Measurements from ENCODE around the gene HMBS. TPM values are rescaled to one million over a fixed set of nuclear protein-coding genes. Genes with fewer than 3 reads are reported as not detected.
"Not testable (repeated sequence)": the region's sequence is repeated elsewhere in the genome, so short reads cannot be mapped to it uniquely, and the experiment has no call there.

The HMBS gene
- total RNA-seq, 1 experiment from 2014 or later, result 14.3 TPM

DNA sequence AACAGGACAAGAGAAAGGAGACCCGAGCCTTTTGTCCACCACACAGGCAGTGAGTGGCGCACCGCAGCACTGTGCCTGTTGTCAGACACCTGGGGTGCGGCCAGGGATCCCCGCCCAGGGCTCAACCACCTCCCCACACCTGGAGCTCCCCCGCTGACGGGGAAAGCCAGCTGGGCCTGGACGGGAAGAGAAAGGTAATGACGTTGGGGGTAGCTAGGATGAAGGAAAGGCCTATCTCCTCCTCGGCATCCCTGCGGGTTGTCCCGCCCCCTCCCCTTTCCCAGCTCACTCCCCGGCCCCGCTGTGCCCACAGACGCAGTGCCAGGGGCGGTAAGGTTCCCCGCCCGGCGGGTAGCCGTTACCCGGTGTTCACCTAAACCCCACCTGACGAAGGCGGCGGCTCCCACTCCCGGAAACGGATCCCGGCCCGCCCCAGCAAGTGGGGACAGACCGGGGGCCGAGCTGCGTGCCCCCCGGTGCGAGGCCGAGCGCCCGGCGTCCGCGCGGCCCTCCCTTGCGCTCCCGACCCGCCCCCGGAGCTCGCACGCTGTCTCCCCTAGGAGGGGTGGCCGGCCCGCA, 28.2 kb upstream of the HMBS start:
- H3K36me3 ChIP-seq (replicated peaks; ENCODE audit: control insufficient read depth, insufficient read depth, low read length), result peaks cover 37% of the 10 kb centered on the region
- peak; percentile 92 for DNase-seq
- H3K27me3 ChIP-seq (ENCODE audit: control insufficient read depth, insufficient read depth, low read length), result no peaks in the 10 kb centered on the region
- peak overlapping the region; percentile 83 for H3K4me3 ChIP-seq (ENCODE audit: insufficient read depth, low read depth, low read length)

- Histone ChIP-seq H3K4me3 (ENCODE audit: insufficient read depth, low read depth, low read length) (peak within 1 kb of the TSS; percentile 83), H3K27me3 (ENCODE audit: control insufficient read depth, insufficient read depth, low read length) (no peaks in the 10 kb centered on the region), H3K36me3 (replicated peaks; ENCODE audit: control insufficient read depth, insufficient read depth, low read length) (peaks cover 30% of the 10 kb centered on the region)
- peak; percentile 100 for DNase-seq
Observed at GRCh38 chr11:119057000-119057769, 27.5 kb upstream of the HMBS start, which contains the start of gene HYOU1. HYOU1 (minus strand) TSS chr11:119057205; CDS start chr11:119056160, 1,045 bp downstream.

DNA sequence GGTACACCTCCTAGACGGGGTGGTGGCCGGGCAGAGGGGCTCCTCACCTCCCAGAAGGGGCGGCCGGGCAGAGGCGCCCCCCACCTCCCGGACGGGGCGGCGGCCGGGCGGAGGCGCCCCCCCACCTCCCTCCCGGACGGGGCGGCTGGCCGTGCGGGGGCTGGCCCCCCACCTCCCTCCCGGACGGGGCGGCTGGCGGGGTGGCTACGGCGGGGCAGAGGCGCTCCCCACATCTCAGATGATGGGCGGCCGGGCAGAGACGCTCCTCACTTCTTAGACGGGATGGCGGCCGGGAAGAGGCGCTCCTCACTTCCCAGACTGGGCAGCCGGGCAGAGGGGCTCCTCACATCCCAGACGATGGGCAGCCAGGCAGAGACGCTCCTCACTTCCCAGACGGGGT, 25.6 kb upstream of the HMBS start:
- H3K36me3 ChIP-seq (replicated peaks; ENCODE audit: control insufficient read depth, insufficient read depth, low read length), result peaks cover 14% of the 10 kb centered on the region
- not testable (repeated sequence) for DNase-seq; H3K27me3 ChIP-seq (ENCODE audit: control insufficient read depth, insufficient read depth, low read length); H3K4me3 ChIP-seq (ENCODE audit: insufficient read depth, low read depth, low read length)

DNA sequence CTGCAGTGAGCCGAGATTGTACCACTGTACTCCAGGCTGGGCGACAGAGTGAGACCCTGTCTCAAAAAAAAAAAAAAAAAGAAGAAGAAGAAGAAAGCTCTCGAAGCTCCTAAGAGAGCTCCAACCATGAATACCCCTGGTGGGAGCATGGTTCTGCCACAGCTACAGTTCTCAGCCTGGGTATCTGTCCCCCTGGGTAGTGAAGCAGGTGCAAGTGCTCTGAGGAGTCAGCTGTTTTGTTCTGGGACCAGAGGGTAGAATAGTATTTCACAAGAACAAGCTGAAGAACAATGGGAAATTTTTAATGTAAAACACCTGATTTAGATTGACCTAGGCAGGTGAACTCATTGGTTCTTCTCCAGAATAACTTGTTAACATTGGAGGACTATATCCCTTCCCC, 23.4 kb upstream of the HMBS start:
- DNase-seq, result no peak
- H3K4me3 ChIP-seq (ENCODE audit: insufficient read depth, low read depth, low read length), result no peak overlapping the region

DNA sequence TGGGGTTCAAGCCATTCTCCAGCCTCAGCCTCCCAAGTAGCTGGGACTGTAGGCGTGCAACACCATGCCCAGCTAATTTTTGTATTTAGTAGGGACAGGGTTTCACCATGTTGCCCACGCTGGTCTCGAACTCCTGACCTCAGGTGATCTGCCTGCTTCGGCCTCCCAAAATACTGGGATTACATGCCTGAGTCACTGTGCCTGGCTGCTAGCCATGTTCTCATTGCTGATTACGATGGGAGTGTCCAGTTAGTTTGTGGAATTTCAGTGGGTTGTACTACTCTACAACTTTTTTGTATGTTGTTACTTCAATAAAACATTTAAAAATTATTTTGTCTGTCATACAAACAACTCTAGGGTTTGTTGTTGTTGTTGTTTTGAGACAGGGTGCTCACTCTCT, 21.9 kb upstream of the HMBS start:
- H3K4me3 ChIP-seq (ENCODE audit: insufficient read depth, low read depth, low read length), result no peak overlapping the region
- H3K36me3 ChIP-seq (replicated peaks; ENCODE audit: control insufficient read depth, insufficient read depth, low read length), result no peaks in the 10 kb centered on the region
- H3K27me3 ChIP-seq (ENCODE audit: control insufficient read depth, insufficient read depth, low read length), result no peaks in the 10 kb centered on the region
- DNase-seq, result no peak

More for the DNA sequence above, 23.4 kb upstream of the HMBS start:
- Histone ChIP-seq H3K27me3 (ENCODE audit: control insufficient read depth, insufficient read depth, low read length) (no peaks in the 10 kb centered on the region), H3K36me3 (replicated peaks; ENCODE audit: control insufficient read depth, insufficient read depth, low read length) (no peaks in the 10 kb centered on the region)

- peaks cover 2% of the 10 kb centered on the region; the same call in 1 of the 2 replicates for H3K36me3 ChIP-seq (replicated peaks; ENCODE audit: control insufficient read depth, insufficient read depth, low read length)
- H3K4me3 ChIP-seq (ENCODE audit: insufficient read depth, low read depth, low read length), result no peak overlapping the region
- DNase-seq, result peak; percentile 71
- H3K27me3 ChIP-seq (ENCODE audit: control insufficient read depth, insufficient read depth, low read length), result no peaks in the 10 kb centered on the region
Observed at GRCh38 chr11:119065369-119065768, 19.3 kb upstream of the HMBS start.

GRCh38 chr11:119067371-119068222, 17.1 kb upstream of the HMBS start, which contains the start of gene VPS11:
VPS11 (plus strand) TSS chr11:119067818; CDS start chr11:119067824, 6 bp downstream.
- peak; percentile 99 for DNase-seq
- Histone ChIP-seq H3K4me3 (ENCODE audit: insufficient read depth, low read depth, low read length) (peak within 1 kb of the TSS; percentile 91), H3K27me3 (ENCODE audit: control insufficient read depth, insufficient read depth, low read length) (no peaks in the 10 kb centered on the region), H3K36me3 (replicated peaks; ENCODE audit: control insufficient read depth, insufficient read depth, low read length) (peaks cover 4% of the 10 kb centered on the region; the same call in 1 of the 2 replicates)

GRCh38 chr11:119077839-119078238, 6.8 kb upstream of the HMBS start:
- peaks cover 22% of the 10 kb centered on the region for H3K36me3 ChIP-seq (replicated peaks; ENCODE audit: control insufficient read depth, insufficient read depth, low read length)
- no peak for DNase-seq
- no peak overlapping the region for H3K4me3 ChIP-seq (ENCODE audit: insufficient read depth, low read depth, low read length)
- no peaks in the 10 kb centered on the region for H3K27me3 ChIP-seq (ENCODE audit: control insufficient read depth, insufficient read depth, low read length)

DNA sequence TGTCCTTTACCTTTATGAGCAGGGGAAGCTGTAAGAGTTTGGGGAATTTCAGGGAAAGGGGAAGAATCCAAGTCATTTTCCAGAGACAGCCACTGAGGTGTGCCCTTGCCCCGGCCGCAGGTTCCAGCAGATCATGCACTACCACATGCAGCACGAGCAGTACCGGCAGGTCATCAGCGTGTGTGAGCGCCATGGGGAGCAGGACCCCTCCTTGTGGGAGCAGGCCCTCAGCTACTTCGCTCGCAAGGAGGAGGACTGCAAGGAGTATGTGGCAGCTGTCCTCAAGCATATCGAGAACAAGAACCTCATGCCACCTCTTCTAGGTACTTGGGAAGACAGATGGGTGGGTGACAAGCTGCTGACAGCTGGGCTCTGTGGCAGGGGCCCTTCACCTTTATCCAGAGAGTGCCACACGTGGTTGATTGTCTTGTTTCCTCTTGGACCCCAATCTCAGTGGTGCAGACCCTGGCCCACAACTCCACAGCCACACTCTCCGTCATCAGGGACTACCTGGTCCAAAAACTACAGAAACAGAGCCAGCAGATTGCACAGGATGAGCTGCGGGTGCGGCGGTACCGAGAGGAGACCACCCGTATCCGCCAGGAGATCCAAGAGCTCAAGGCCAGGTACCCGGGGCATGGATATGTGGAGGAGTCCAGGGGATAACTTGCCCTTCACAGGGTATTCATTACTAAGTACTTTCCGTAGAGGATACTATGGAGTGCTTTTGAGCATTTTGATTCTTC, 5.8 kb upstream of the HMBS start:
- Histone ChIP-seq H3K4me3 (ENCODE audit: insufficient read depth, low read depth, low read length) (no peak overlapping the region), H3K36me3 (replicated peaks; ENCODE audit: control insufficient read depth, insufficient read depth, low read length) (peaks cover 18% of the 10 kb centered on the region), H3K27me3 (ENCODE audit: control insufficient read depth, insufficient read depth, low read length) (no peaks in the 10 kb centered on the region)
- DNase-seq, result no peak

DNA sequence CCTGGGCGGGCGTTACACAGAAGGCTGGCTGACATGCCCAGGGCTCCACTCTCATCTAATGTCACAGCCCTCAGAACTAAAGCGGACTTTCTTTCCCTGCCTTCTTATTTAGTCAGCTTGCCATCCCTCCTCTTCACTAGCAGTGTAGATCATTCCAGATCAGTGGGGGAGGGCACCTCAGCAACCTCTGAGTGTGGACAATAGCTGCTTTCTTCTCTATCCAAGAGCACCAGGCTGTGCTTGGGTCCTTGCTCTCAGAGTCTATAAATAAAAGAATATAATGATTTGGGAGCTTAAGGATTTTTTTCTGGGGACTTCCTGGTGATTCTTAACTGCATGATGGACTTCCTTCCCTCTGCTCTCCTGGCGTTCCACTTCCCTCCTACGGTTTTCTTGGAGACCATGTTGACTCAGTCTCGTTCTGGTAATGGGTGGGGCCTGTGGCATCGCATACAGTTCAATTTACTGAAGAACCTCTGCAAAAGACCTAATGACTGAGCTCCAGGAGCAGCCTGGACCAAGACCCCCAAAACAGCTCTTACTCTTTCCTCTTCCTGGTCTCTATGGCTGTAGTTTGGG, 2.9 kb upstream of the HMBS start:
- Histone ChIP-seq H3K27me3 (ENCODE audit: control insufficient read depth, insufficient read depth, low read length) (no peaks in the 10 kb centered on the region), H3K36me3 (replicated peaks; ENCODE audit: control insufficient read depth, insufficient read depth, low read length) (peaks cover 17% of the 10 kb centered on the region), H3K4me3 (ENCODE audit: insufficient read depth, low read depth, low read length) (no peak overlapping the region)

GRCh38 chr11:119085437-119085847, 761 bp downstream of the HMBS start:
- H3K27me3 ChIP-seq (ENCODE audit: control insufficient read depth, insufficient read depth, low read length), result no peaks in the 10 kb centered on the region
- no peak for DNase-seq
- H3K4me3 ChIP-seq (ENCODE audit: insufficient read depth, low read depth, low read length), result peak overlapping the region; percentile 94
- H3K36me3 ChIP-seq (replicated peaks; ENCODE audit: control insufficient read depth, insufficient read depth, low read length), result peaks cover 3% of the 10 kb centered on the region

More for the DNA sequence above, 2.9 kb upstream of the HMBS start:
- no peak for DNase-seq

DNA sequence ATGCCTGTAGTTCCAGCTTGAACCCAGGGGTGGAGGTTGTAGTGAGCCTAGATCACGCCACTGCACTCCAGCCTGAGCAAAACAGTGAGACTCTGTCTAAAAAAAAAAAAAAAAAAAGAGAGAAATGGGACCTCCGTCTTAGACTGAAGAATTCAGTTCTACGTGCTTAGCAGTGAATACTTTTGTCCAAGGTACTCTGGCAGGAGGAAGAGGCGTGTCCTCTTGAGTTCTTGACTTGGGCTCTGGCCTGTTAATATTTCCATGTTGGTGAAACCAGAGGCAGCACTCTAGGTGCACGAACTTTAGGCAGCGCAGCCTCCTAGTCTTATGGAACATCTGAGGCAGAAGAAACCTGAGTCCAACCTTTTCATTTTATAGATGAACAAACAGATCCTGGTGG, 2.4 kb downstream of the HMBS start:
- DNase-seq, result no peak
- no peak overlapping the region for H3K4me3 ChIP-seq (ENCODE audit: insufficient read depth, low read depth, low read length)
- no peaks in the 10 kb centered on the region for H3K27me3 ChIP-seq (ENCODE audit: control insufficient read depth, insufficient read depth, low read length)
- H3K36me3 ChIP-seq (replicated peaks; ENCODE audit: control insufficient read depth, insufficient read depth, low read length), result peaks cover 5% of the 10 kb centered on the region

DNA sequence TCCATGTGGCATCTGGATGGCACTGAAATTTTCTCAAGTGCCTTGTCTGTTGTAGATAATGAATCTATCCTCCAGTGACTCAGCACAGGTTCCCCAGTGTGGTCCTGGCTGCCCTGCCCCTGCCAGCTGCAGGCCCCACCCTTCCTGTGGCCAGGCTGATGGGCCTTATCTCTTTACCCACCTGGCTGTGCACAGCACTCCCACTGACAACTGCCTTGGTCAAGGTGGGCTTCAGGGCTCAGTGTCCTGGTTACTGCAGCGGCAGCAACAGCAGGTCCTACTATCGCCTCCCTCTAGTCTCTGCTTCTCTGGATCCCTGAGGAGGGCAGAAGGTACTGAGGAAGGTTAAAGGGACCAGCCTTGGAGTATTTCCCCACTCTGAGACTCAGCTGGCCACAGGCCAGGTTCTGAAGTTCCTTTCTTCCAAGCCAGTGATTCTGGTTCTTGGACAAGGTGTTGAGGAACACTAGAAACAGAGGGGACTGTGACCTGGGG, 3.1 kb downstream of the HMBS start:
- no peak for DNase-seq
- Histone ChIP-seq H3K27me3 (ENCODE audit: control insufficient read depth, insufficient read depth, low read length) (no peaks in the 10 kb centered on the region), H3K4me3 (ENCODE audit: insufficient read depth, low read depth, low read length) (no peak overlapping the region), H3K36me3 (replicated peaks; ENCODE audit: control insufficient read depth, insufficient read depth, low read length) (peaks cover 8% of the 10 kb centered on the region)

All from H7 (cell line).